ENCODE results near the gene GJC1. TPM values are rescaled to one million over a fixed set of nuclear protein-coding genes. Genes with fewer than 3 reads are reported as not detected.
A peak's percentile ranks its signal among the peaks of the same experiment; 100 is the strongest.

Gene GJC1
- total and polyA plus RNA-seq, 2 experiments from 2014 or later = 14.8 to 37.3 TPM

- DNase-seq (ENCODE audit: low read depth in 1 of 2, low spot score in 1 of 2) = no peak
- Histone ChIP-seq H3K27me3 (no peaks in the 10 kb centered on the region), H3K4me1 (ENCODE audit: low read depth) (peaks cover 4% of the 10 kb centered on the region), H3K27ac (peak overlapping the region; percentile 28), H3K4me3 (no peak overlapping the region), H3K9me3 (ENCODE audit: low read depth) (no peaks in the 10 kb centered on the region), H3K36me3 (peaks cover 19% of the 10 kb centered on the region)
- TF ChIP-seq CTCF (IDR thresholded peaks at IDR 0.05; ENCODE audit: low read depth, low read length) = no peak
These were observed 22.3 kb downstream of the GJC1 start for GRCh38 chr17:44807817-44808155.

- Histone ChIP-seq H3K9me3 (ENCODE audit: low read depth) (no peaks in the 10 kb centered on the region), H3K4me3 (no peak overlapping the region), H3K27ac (peak overlapping the region; percentile 28), H3K27me3 (no peaks in the 10 kb centered on the region), H3K4me1 (ENCODE audit: low read depth) (peaks cover 9% of the 10 kb centered on the region), H3K36me3 (peaks cover 20% of the 10 kb centered on the region)
- TF ChIP-seq CTCF (IDR thresholded peaks at IDR 0.05; ENCODE audit: low read depth, low read length) = no peak
- no peak for DNase-seq (ENCODE audit: low read depth in 1 of 2, low spot score in 1 of 2)
These were observed 22.8 kb downstream of the GJC1 start for GRCh38 chr17:44807093-44807816.

GRCh38 chr17:44804302-44805089 is 25.6 kb downstream of the GJC1 start:
- Histone ChIP-seq H3K4me3 (no peak overlapping the region), H3K27ac (no peak overlapping the region), H3K4me1 (ENCODE audit: low read depth) (peaks cover 19% of the 10 kb centered on the region), H3K27me3 (no peaks in the 10 kb centered on the region), H3K9me3 (ENCODE audit: low read depth) (no peaks in the 10 kb centered on the region), H3K36me3 (peaks cover 27% of the 10 kb centered on the region)
- TF ChIP-seq CTCF (IDR thresholded peaks at IDR 0.05; ENCODE audit: low read depth, low read length) = no peak
- DNase-seq (ENCODE audit: low read depth in 1 of 2, low spot score in 1 of 2) = peak in 1 of 2 donors; percentile 49

- TF ChIP-seq CTCF (IDR thresholded peaks at IDR 0.05; ENCODE audit: low read depth, low read length) = no peak
- peak overlapping the region; percentile 81 for H3K27ac ChIP-seq
- DNase-seq (ENCODE audit: low read depth in 1 of 2, low spot score in 1 of 2) = no peak
- no peaks in the 10 kb centered on the region for H3K9me3 ChIP-seq (ENCODE audit: low read depth)
- no peaks in the 10 kb centered on the region for H3K27me3 ChIP-seq
- H3K36me3 ChIP-seq = peaks cover 27% of the 10 kb centered on the region
- no peak overlapping the region for H3K4me3 ChIP-seq
- peaks cover 31% of the 10 kb centered on the region for H3K4me1 ChIP-seq (ENCODE audit: low read depth)
These were observed 28.2 kb downstream of the GJC1 start for GRCh38 chr17:44801880-44802279.

- Histone ChIP-seq H3K36me3 (peaks cover 7% of the 10 kb centered on the region), H3K9me3 (ENCODE audit: low read depth) (no peaks in the 10 kb centered on the region), H3K27me3 (no peaks in the 10 kb centered on the region), H3K4me3 (no peak overlapping the region), H3K4me1 (ENCODE audit: low read depth) (peaks cover 45% of the 10 kb centered on the region), H3K27ac (peak overlapping the region; percentile 98)
- DNase-seq (ENCODE audit: low read depth in 1 of 2, low spot score in 1 of 2) = no peak
- TF ChIP-seq CTCF (IDR thresholded peaks at IDR 0.05; ENCODE audit: low read depth, low read length) = no peak
These were observed 31.7 kb downstream of the GJC1 start for GRCh38 chr17:44798356-44798755.
